Peyer's patch (tissue), 4 donors: ENCODE results near the gene LRRFIP1.

Source experiments
- CTCF ChIP-seq, 6 experiments: fragments of 450-650 bp in 4 of 6; fragments of 200-600 bp in 2 of 6; sonication (generic) in 1 of 6; IDR thresholded peaks; one replicate each; pipeline ENCODE4 v1.5.1; 2017 to 2019; ENCODE audit warnings: antibody characterized with exemption in 6 of 6, mild to moderate bottlenecking in 3 of 6, moderate library complexity in 1 of 6
- POLR2A ChIP-seq, 2 donors: fragments of 450-650 bp; IDR thresholded peaks; one replicate each; pipeline ENCODE4 v1.5.1; 2017; ENCODE audit warnings: antibody characterized with exemption in 2 of 2, mild to moderate bottlenecking in 2 of 2, moderate library complexity in 2 of 2

GRCh38 chr2:237666606-237667005 lies 39.2 kb downstream of the LRRFIP1 start:
- no peak for TF ChIP-seq CTCF (IDR thresholded peaks at IDR 0.05)
- TF ChIP-seq POLR2A (IDR thresholded peaks at IDR 0.05), result no peak
